AG08396 (cell line): ENCODE measurements around the gene PDCD1LG2.
"Not testable (repeated sequence)": the region's sequence is repeated elsewhere in the genome, so short reads cannot be mapped to it uniquely, and the experiment has no call there.

ENCODE experiments used
- DNase-seq: peaks from one replicate; pipeline ENCODE4 v3.0.0; 2012; ENCODE audit warnings: low spot score, mixed read lengths

The PDCD1LG2 gene

GRCh38 chr9:5493679-5494511 lies 16.4 kb upstream of the PDCD1LG2 start:
- peak; percentile 46 for DNase-seq

GRCh38 chr9:5494765-5495164 lies 15.6 kb upstream of the PDCD1LG2 start:
- DNase-seq: not testable (repeated sequence)

GRCh38 chr9:5499157-5499556 lies 11.2 kb upstream of the PDCD1LG2 start:
- no peak for DNase-seq

GRCh38 chr9:5499889-5500398 lies 10.4 kb upstream of the PDCD1LG2 start:
- no peak for DNase-seq

GRCh38 chr9:5500441-5501235 lies 9.7 kb upstream of the PDCD1LG2 start:
- no peak for DNase-seq

GRCh38 chr9:5502553-5502952 lies 7.8 kb upstream of the PDCD1LG2 start:
- no peak for DNase-seq

- DNase-seq: peak; percentile 62
Observed at GRCh38 chr9:5509573-5509972, 758 bp upstream of the PDCD1LG2 start.

- DNase-seq: no peak
Observed at GRCh38 chr9:5510989-5511388, 658 bp downstream of the PDCD1LG2 start.

- no peak for DNase-seq
Observed at GRCh38 chr9:5511476-5511875, 1.1 kb downstream of the PDCD1LG2 start.

- no peak for DNase-seq
Observed at GRCh38 chr9:5511935-5512580, 1.7 kb downstream of the PDCD1LG2 start.

- no peak for DNase-seq
Observed at GRCh38 chr9:5512658-5513452, 2.5 kb downstream of the PDCD1LG2 start.

GRCh38 chr9:5513966-5514616 lies 3.8 kb downstream of the PDCD1LG2 start:
- no peak for DNase-seq

- DNase-seq: no peak
Observed at GRCh38 chr9:5514617-5515260, 4.4 kb downstream of the PDCD1LG2 start.

GRCh38 chr9:5515261-5515650 lies 4.9 kb downstream of the PDCD1LG2 start:
- no peak for DNase-seq

- no peak for DNase-seq
Observed at GRCh38 chr9:5516453-5517220, 6.3 kb downstream of the PDCD1LG2 start.

GRCh38 chr9:5518171-5518936 lies 8.0 kb downstream of the PDCD1LG2 start:
- no peak for DNase-seq

GRCh38 chr9:5518937-5519319 lies 8.6 kb downstream of the PDCD1LG2 start:
- no peak for DNase-seq

- no peak for DNase-seq
Observed at GRCh38 chr9:5524090-5524489, 13.8 kb downstream of the PDCD1LG2 start.

GRCh38 chr9:5529683-5530221 lies 19.4 kb downstream of the PDCD1LG2 start:
- no peak for DNase-seq
